ENCODE results near the gene SHISAL1. TPM values are rescaled to one million over a fixed set of nuclear protein-coding genes. Genes with fewer than 3 reads are reported as not detected.

Gene SHISAL1
- total RNA-seq, 1 donor from 2014 or later = 6.5 TPM

- no peak for DNase-seq (ENCODE audit: low spot score)
- H3K9me3 Mint-ChIP-seq (ENCODE audit: unreplicated experiment) = no peaks in the 10 kb centered on the region
- H3K27me3 Mint-ChIP-seq (ENCODE audit: unreplicated experiment) = peaks cover 6% of the 10 kb centered on the region
- H3K4me1 Mint-ChIP-seq (ENCODE audit: unreplicated experiment) = no peaks in the 10 kb centered on the region
- no peaks in the 10 kb centered on the region for H3K36me3 Mint-ChIP-seq (ENCODE audit: low read depth, unreplicated experiment)
- H3K27ac Mint-ChIP-seq (ENCODE audit: unreplicated experiment) = no peak overlapping the region
- no peak for TF ChIP-seq CTCF (IDR thresholded peaks at IDR 0.05; ENCODE audit: unreplicated experiment)
- no peak overlapping the region for H3K4me3 Mint-ChIP-seq (ENCODE audit: unreplicated experiment)
Measured at GRCh38 chr22:44225091-44225689, 87.6 kb downstream of the SHISAL1 start.

GRCh38 chr22:44224166-44224565 lies 88.6 kb downstream of the SHISAL1 start:
- no peaks in the 10 kb centered on the region for H3K4me1 Mint-ChIP-seq (ENCODE audit: unreplicated experiment)
- no peak overlapping the region for H3K27ac Mint-ChIP-seq (ENCODE audit: unreplicated experiment)
- TF ChIP-seq CTCF (IDR thresholded peaks at IDR 0.05; ENCODE audit: unreplicated experiment) = no peak
- H3K9me3 Mint-ChIP-seq (ENCODE audit: unreplicated experiment) = no peaks in the 10 kb centered on the region
- peaks cover 6% of the 10 kb centered on the region for H3K27me3 Mint-ChIP-seq (ENCODE audit: unreplicated experiment)
- no peak overlapping the region for H3K4me3 Mint-ChIP-seq (ENCODE audit: unreplicated experiment)
- H3K36me3 Mint-ChIP-seq (ENCODE audit: low read depth, unreplicated experiment) = no peaks in the 10 kb centered on the region
- DNase-seq (ENCODE audit: low spot score) = no peak

- no peaks in the 10 kb centered on the region for H3K4me1 Mint-ChIP-seq (ENCODE audit: unreplicated experiment)
- H3K4me3 Mint-ChIP-seq (ENCODE audit: unreplicated experiment) = no peak overlapping the region
- H3K27ac Mint-ChIP-seq (ENCODE audit: unreplicated experiment) = no peak overlapping the region
- H3K9me3 Mint-ChIP-seq (ENCODE audit: unreplicated experiment) = no peaks in the 10 kb centered on the region
- no peak for DNase-seq (ENCODE audit: low spot score)
- no peak for TF ChIP-seq CTCF (IDR thresholded peaks at IDR 0.05; ENCODE audit: unreplicated experiment)
- peaks cover 10% of the 10 kb centered on the region for H3K27me3 Mint-ChIP-seq (ENCODE audit: unreplicated experiment)
- H3K36me3 Mint-ChIP-seq (ENCODE audit: low read depth, unreplicated experiment) = no peaks in the 10 kb centered on the region
Measured at GRCh38 chr22:44221710-44222475, 90.9 kb downstream of the SHISAL1 start.

GRCh38 chr22:44220727-44221680 lies 91.7 kb downstream of the SHISAL1 start:
- no peaks in the 10 kb centered on the region for H3K4me1 Mint-ChIP-seq (ENCODE audit: unreplicated experiment)
- no peak for TF ChIP-seq CTCF (IDR thresholded peaks at IDR 0.05; ENCODE audit: unreplicated experiment)
- no peaks in the 10 kb centered on the region for H3K36me3 Mint-ChIP-seq (ENCODE audit: low read depth, unreplicated experiment)
- no peak overlapping the region for H3K4me3 Mint-ChIP-seq (ENCODE audit: unreplicated experiment)
- H3K9me3 Mint-ChIP-seq (ENCODE audit: unreplicated experiment) = no peaks in the 10 kb centered on the region
- peaks cover 8% of the 10 kb centered on the region for H3K27me3 Mint-ChIP-seq (ENCODE audit: unreplicated experiment)
- no peak overlapping the region for H3K27ac Mint-ChIP-seq (ENCODE audit: unreplicated experiment)
- DNase-seq (ENCODE audit: low spot score) = no peak

Data from endothelial cell (in vitro differentiated cells).